Stimulated activated CD4-positive, alpha-beta T cell treated with anti-CD3 and anti-CD28 coated beads, TNF-alpha, amount 100 ng/mL, for 4 hours (primary cell): ENCODE data around the gene GULP1.
"Not testable (repeated sequence)": the region's sequence is repeated elsewhere in the genome, so short reads cannot be mapped to it uniquely, and the experiment has no call there.

Experiments used
- DNase-seq, 3 experiments: peaks; one replicate each; pipeline ENCODE4 v3.0.0-alpha.2; 2020; ENCODE audit warnings: low read depth in 3 of 3

Gene GULP1

GRCh38 chr2:188291617-188292347, at the start of gene GULP1:
Gene GULP1, plus strand, starts transcription at chr2:188291874. Its CDS starts 185,829 bp downstream, at chr2:188477703.
- DNase-seq = no peak

GRCh38 chr2:188243381-188243780, 48.3 kb upstream of the GULP1 start:
- no peak for DNase-seq

GRCh38 chr2:188244383-188244782, 47.3 kb upstream of the GULP1 start:
- DNase-seq = no peak

- no peak for DNase-seq
These were observed 46.4 kb upstream of the GULP1 start for GRCh38 chr2:188245230-188245629.

- DNase-seq = no peak
These were observed 43.2 kb upstream of the GULP1 start for GRCh38 chr2:188248513-188248912.

- no peak for DNase-seq
These were observed 40.6 kb upstream of the GULP1 start for GRCh38 chr2:188251034-188251433.

- no peak for DNase-seq
These were observed 35.3 kb upstream of the GULP1 start for GRCh38 chr2:188256420-188256819.

- DNase-seq = no peak
These were observed 26.4 kb upstream of the GULP1 start for GRCh38 chr2:188265315-188265714.

GRCh38 chr2:188267776-188268175, 23.9 kb upstream of the GULP1 start:
- DNase-seq = no peak

- no peak for DNase-seq
These were observed 22.7 kb upstream of the GULP1 start for GRCh38 chr2:188269004-188269403.

GRCh38 chr2:188272121-188272520, 19.6 kb upstream of the GULP1 start:
- DNase-seq = no peak

- no peak for DNase-seq
These were observed 17.4 kb upstream of the GULP1 start for GRCh38 chr2:188274274-188274673.

- DNase-seq = no peak
These were observed 15.4 kb upstream of the GULP1 start for GRCh38 chr2:188276255-188276654.

GRCh38 chr2:188277786-188278185, 13.9 kb upstream of the GULP1 start:
- no peak for DNase-seq

- DNase-seq = no peak
These were observed 13.1 kb upstream of the GULP1 start for GRCh38 chr2:188278388-188279092.

GRCh38 chr2:188279093-188279445, 12.6 kb upstream of the GULP1 start:
- DNase-seq = no peak

- DNase-seq = no peak
These were observed 10.9 kb upstream of the GULP1 start for GRCh38 chr2:188280811-188281222.

GRCh38 chr2:188282907-188283306, 8.8 kb upstream of the GULP1 start:
- no peak for DNase-seq

GRCh38 chr2:188284251-188284650, 7.4 kb upstream of the GULP1 start:
- DNase-seq = not testable (repeated sequence)

GRCh38 chr2:188285049-188285448, 6.6 kb upstream of the GULP1 start:
- no peak for DNase-seq

- no peak for DNase-seq
These were observed 5.9 kb upstream of the GULP1 start for GRCh38 chr2:188285774-188286173.

- no peak for DNase-seq
These were observed 495 bp upstream of the GULP1 start for GRCh38 chr2:188291142-188291616.
